ENCODE results near the gene PSORS1C2. TPM values are rescaled to one million over a fixed set of nuclear protein-coding genes. Genes with fewer than 3 reads are reported as not detected.

Gene PSORS1C2
- total RNA-seq, 2 experiments from 2014 or later: not detected

DNA sequence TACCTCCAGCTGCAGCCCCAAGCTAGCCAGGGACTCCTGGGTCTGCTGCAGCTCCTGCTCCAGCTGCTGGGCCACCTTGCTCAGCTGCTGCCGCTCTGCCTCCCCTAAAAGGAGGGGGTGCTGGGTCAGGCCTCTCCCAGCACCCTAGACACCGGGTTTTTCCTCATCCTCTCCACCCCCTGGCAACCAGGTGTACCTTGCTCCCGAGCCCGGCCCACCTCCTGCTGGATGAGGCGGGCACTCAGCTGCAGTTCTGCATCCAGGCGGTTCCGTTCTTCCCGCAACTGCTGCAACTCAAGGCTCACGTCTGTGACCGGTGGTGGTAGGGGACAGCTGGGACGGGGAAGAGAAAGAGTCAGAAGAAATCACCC, 6.1 kb upstream of the PSORS1C2 start:
- no peaks in the 10 kb centered on the region for H3K9me3 ChIP-seq (ENCODE audit: low read length)
- H3K36me3 ChIP-seq (ENCODE audit: insufficient read depth, low read length): no peaks in the 10 kb centered on the region
- TF ChIP-seq EZH2phosphoT487 (IDR thresholded peaks at IDR 0.05; ENCODE audit: borderline replicate concordance, low read depth, low read length): no peak
- TF ChIP-seq, protein P1, sequence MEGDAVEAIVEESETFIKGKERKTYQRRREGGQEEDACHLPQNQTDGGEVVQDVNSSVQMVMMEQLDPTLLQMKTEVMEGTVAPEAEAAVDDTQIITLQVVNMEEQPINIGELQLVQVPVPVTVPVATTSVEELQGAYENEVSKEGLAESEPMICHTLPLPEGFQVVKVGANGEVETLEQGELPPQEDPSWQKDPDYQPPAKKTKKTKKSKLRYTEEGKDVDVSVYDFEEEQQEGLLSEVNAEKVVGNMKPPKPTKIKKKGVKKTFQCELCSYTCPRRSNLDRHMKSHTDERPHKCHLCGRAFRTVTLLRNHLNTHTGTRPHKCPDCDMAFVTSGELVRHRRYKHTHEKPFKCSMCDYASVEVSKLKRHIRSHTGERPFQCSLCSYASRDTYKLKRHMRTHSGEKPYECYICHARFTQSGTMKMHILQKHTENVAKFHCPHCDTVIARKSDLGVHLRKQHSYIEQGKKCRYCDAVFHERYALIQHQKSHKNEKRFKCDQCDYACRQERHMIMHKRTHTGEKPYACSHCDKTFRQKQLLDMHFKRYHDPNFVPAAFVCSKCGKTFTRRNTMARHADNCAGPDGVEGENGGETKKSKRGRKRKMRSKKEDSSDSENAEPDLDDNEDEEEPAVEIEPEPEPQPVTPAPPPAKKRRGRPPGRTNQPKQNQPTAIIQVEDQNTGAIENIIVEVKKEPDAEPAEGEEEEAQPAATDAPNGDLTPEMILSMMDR (conservative IDR thresholded peaks at IDR 0.05; ENCODE audit: low read length): no peak
- no peak overlapping the region for H3K4me3 ChIP-seq (ENCODE audit: low read depth, low read length, poor library complexity, severe bottlenecking)
- H3K9me2 ChIP-seq (ENCODE audit: insufficient read depth, low read length): no peaks in the 10 kb centered on the region
- H3K27ac ChIP-seq (ENCODE audit: low read depth, low read length, poor library complexity, severe bottlenecking): no peak overlapping the region
- no peak overlapping the region for H3K4me2 ChIP-seq (ENCODE audit: low read length)
- no peaks in the 10 kb centered on the region for H3K4me1 ChIP-seq (ENCODE audit: insufficient read depth, low read length, poor library complexity, severe bottlenecking)
- intact Hi-C loops (cut with micrococcal nuclease; ENCODE audit: unreplicated experiment): no loop called here
- H2AFZ ChIP-seq (ENCODE audit: low read length): no peak overlapping the region
- H4K20me1 ChIP-seq (ENCODE audit: insufficient read depth, low read length): no peaks in the 10 kb centered on the region
- CTCF ChIA-PET (ENCODE audit: unreplicated experiment): no interaction called here
- H3K79me2 ChIP-seq (ENCODE audit: insufficient read depth, low read depth, low read length): no peaks in the 10 kb centered on the region
- POLR2A ChIA-PET: interaction anchor here (1.7 kb wide), 1 partner anchor 12 kb away, joined by 4 read pairs; the partner anchor contains the start of gene CCHCR1
- BruUV-seq (replicated peaks): no TSS peak
- no peak for DNase-seq (ENCODE audit: low spot score)

DNA sequence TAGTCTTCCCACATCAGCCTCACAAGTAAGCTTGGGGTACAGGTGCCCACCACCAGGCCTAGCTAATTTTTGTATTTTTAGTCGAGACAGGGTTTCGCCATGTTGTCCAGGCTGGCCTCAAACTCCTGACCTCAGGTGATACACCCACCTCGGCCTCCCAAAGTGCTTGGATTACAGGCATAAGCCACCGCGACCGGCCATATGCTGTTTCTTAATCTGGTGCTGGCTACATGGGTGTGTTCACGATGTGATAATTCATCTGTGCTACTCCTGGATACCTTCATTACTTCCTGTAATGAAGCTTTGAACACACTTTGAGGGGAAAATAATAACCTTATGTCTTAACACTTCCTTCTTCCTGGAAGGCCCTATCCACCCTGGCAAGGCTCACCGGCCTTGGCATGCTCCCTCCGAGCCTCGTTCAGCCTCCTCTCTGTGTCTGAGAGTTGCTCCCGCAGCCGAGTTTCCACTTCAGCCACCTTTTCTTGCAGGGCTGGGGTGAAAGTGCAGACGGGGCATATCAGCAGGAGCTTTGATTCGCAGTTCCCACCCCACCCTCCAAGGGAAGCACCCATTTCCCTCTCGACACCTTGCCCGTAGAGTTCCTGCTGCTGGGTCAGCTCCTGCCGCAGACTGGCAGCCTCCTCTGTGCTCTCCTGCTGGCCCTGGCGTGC, 5.6 kb upstream of the PSORS1C2 start:
- POLR2A ChIA-PET: interaction anchor here (1.7 kb wide), 1 partner anchor 13 kb away, joined by 4 read pairs; the partner anchor contains the start of gene CCHCR1
- H3K9me2 ChIP-seq (ENCODE audit: insufficient read depth, low read length): no peaks in the 10 kb centered on the region
- TF ChIP-seq, protein P1 (conservative IDR thresholded peaks at IDR 0.05; ENCODE audit: low read length): no peak
- TF ChIP-seq EZH2phosphoT487 (IDR thresholded peaks at IDR 0.05; ENCODE audit: borderline replicate concordance, low read depth, low read length): no peak
- no TSS peak for BruUV-seq (replicated peaks)
- CTCF ChIA-PET (ENCODE audit: unreplicated experiment): interaction anchor here (0.6 kb wide), 1 partner anchor 262 kb away, joined by 3 read pairs; no protein-coding TSS in a partner anchor
- no peak overlapping the region for H2AFZ ChIP-seq (ENCODE audit: low read length)
- H3K4me2 ChIP-seq (ENCODE audit: low read length): no peak overlapping the region
- H3K79me2 ChIP-seq (ENCODE audit: insufficient read depth, low read depth, low read length): no peaks in the 10 kb centered on the region
- H3K9me3 ChIP-seq (ENCODE audit: low read length): no peaks in the 10 kb centered on the region
- DNase-seq (ENCODE audit: low spot score): no peak
- no peak overlapping the region for H3K27ac ChIP-seq (ENCODE audit: low read depth, low read length, poor library complexity, severe bottlenecking)
- H4K20me1 ChIP-seq (ENCODE audit: insufficient read depth, low read length): no peaks in the 10 kb centered on the region
- no peak overlapping the region for H3K4me3 ChIP-seq (ENCODE audit: low read depth, low read length, poor library complexity, severe bottlenecking)
- intact Hi-C loops (cut with micrococcal nuclease; ENCODE audit: unreplicated experiment): no loop called here
- no peaks in the 10 kb centered on the region for H3K36me3 ChIP-seq (ENCODE audit: insufficient read depth, low read length)
- H3K4me1 ChIP-seq (ENCODE audit: insufficient read depth, low read length, poor library complexity, severe bottlenecking): no peaks in the 10 kb centered on the region

DNA sequence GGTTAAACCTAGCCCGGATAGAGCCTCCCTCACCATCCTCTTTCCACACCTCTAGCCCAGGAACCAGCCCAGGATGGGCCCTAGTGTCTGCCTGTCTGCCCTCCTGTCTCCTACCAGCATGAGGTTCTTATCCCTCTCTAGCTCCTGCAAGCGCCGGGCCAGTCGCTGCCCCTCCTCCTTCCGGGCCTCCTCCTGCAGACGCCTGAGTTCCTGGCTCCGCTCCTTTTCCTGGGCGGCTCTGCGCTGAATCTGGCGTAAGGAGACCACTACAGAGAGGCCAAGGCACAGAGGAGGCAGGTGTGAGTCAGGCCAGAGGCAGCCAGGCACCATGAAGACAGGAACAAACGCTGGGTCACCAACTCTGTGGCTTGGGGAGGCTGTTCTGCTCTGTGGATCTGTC, 4.3 kb upstream of the PSORS1C2 start:
- H3K9me3 ChIP-seq (ENCODE audit: low read length): no peaks in the 10 kb centered on the region
- no peak overlapping the region for H2AFZ ChIP-seq (ENCODE audit: low read length)
- no peak overlapping the region for H3K4me2 ChIP-seq (ENCODE audit: low read length)
- no peaks in the 10 kb centered on the region for H3K79me2 ChIP-seq (ENCODE audit: insufficient read depth, low read depth, low read length)
- H3K9me2 ChIP-seq (ENCODE audit: insufficient read depth, low read length): no peaks in the 10 kb centered on the region
- CTCF ChIA-PET (ENCODE audit: unreplicated experiment): no interaction called here
- intact Hi-C loops (cut with micrococcal nuclease; ENCODE audit: unreplicated experiment): no loop called here
- no peaks in the 10 kb centered on the region for H3K4me1 ChIP-seq (ENCODE audit: insufficient read depth, low read length, poor library complexity, severe bottlenecking)
- H4K20me1 ChIP-seq (ENCODE audit: insufficient read depth, low read length): no peaks in the 10 kb centered on the region
- H3K36me3 ChIP-seq (ENCODE audit: insufficient read depth, low read length): no peaks in the 10 kb centered on the region
- TF ChIP-seq, protein P1 (conservative IDR thresholded peaks at IDR 0.05; ENCODE audit: low read length): no peak
- TF ChIP-seq EZH2phosphoT487 (IDR thresholded peaks at IDR 0.05; ENCODE audit: borderline replicate concordance, low read depth, low read length): no peak
- no TSS peak for BruUV-seq (replicated peaks)
- DNase-seq (ENCODE audit: low spot score): no peak
- POLR2A ChIA-PET: interaction anchor here (0.7 kb wide), 1 partner anchor 10 kb away, joined by 3 read pairs; no protein-coding TSS in a partner anchor
- H3K27ac ChIP-seq (ENCODE audit: low read depth, low read length, poor library complexity, severe bottlenecking): no peak overlapping the region
- H3K4me3 ChIP-seq (ENCODE audit: low read depth, low read length, poor library complexity, severe bottlenecking): no peak overlapping the region

Data from OCI-LY7 (cell line).